ENCODE data around the gene ACE. TPM values are rescaled to one million over a fixed set of nuclear protein-coding genes. Genes with fewer than 3 reads are reported as not detected.
"Not testable (repeated sequence)": the region's sequence is repeated elsewhere in the genome, so short reads cannot be mapped to it uniquely, and the experiment has no call there.

ACE gene
- total and polyA plus RNA-seq, 12 donors: 2.0 to 25.8 (median 12.0) TPM

- WGBS, 2 donors: 37 to 50% methylated on average over 11 of the region's 11 CpGs
- Histone ChIP-seq H3K27me3 (no peaks in the 10 kb centered on the region), H3K9me3 (no peaks in the 10 kb centered on the region), H3K4me3 (no peak overlapping the region), H3K4me1 (peaks cover 13 to 72% (median 38%) of the 10 kb centered on the region in 9 donors), H3K36me3 (no peaks in the 10 kb centered on the region), H3K27ac (peak overlapping the region in 1 of 10 donors; percentile 9)
- ATAC-seq (peak in 4 of 8 donors; percentile 8 to 57 (median 28)), DNase-seq (peak in 1 of 2 donors; percentile 37)
- intact Hi-C loops (cut with DNase I): no loop called here
- TF ChIP-seq CTCF (IDR thresholded peaks at IDR 0.05): no peak
Measured at GRCh38 chr17:63450551-63450950, 26.3 kb upstream of the ACE start.

- DNase-seq: no peak
- no peaks in the 10 kb centered on the region for H3K36me3 ChIP-seq
- H3K27me3 ChIP-seq: no peaks in the 10 kb centered on the region
- peaks cover 10 to 68% (median 33%) of the 10 kb centered on the region in 9 donors for H3K4me1 ChIP-seq
- no peaks in the 10 kb centered on the region for H3K9me3 ChIP-seq
- no peak for TF ChIP-seq CTCF (IDR thresholded peaks at IDR 0.05)
- ATAC-seq: no peak
- no peak overlapping the region for H3K4me3 ChIP-seq
- intact Hi-C loops (cut with DNase I): no loop called here
- 90 to 91% methylated on average over 9 to 10 of the region's 11 CpGs for WGBS, 2 donors
- peak overlapping the region in 1 of 10 donors; percentile 4 for H3K27ac ChIP-seq
Measured at GRCh38 chr17:63451150-63451549, 25.7 kb upstream of the ACE start.

DNA sequence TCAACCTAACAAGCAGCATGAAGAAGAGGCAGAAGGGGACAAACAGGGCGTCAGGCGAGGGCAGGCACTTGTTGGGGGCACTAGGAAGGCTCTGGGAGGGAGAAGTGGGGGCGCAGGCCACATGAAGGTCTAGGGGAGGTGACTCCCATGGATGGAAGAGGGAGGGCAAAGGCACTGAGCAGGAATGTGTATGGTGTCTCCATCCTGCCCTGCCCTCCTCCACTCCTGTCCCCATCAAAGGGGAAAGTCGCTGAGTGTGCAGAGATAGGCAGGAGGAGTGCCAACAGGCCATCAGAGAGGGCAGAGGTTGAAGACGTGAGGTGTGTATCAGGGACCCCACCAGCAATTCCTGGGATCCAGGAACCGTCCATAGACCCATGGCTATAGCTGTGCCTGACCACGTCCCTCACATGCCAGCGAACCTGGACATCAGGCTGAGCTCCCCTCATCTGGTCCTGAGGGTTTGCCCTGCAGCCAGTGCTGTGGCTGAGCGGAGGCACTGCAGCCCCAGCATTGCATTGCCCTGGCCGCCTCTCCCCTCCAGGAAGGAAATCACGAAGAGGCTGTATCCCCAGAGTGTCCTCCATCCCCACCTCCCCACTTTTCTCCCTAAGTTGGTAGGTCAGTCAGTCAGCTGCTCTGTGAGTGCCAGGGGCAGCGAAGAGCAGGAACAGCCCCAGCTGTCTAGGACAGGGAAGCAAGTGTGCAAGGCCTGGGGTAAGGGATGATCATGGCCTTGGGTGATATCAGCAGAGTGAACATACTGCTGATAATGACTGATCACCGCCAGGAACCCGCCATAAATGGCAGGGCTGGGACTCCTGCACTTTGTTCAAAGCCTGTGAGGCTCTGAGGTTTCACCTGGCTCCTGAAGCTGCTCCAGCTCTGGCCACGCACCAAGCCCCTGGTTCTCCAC, 24.6 kb upstream of the ACE start:
- TF ChIP-seq CTCF (IDR thresholded peaks at IDR 0.05): no peak
- intact Hi-C loops (cut with DNase I): no loop called here
- H3K27ac ChIP-seq: no peak overlapping the region
- H3K4me1 ChIP-seq: peaks cover 10 to 59% (median 25%) of the 10 kb centered on the region in 9 donors
- no peaks in the 10 kb centered on the region for H3K27me3 ChIP-seq
- no peak overlapping the region for H3K4me3 ChIP-seq
- 78 to 79% methylated on average over 15 of the region's 15 CpGs for WGBS, 2 donors
- H3K36me3 ChIP-seq: no peaks in the 10 kb centered on the region
- ATAC-seq: no peak
- H3K9me3 ChIP-seq: no peaks in the 10 kb centered on the region
- DNase-seq: no peak

DNA sequence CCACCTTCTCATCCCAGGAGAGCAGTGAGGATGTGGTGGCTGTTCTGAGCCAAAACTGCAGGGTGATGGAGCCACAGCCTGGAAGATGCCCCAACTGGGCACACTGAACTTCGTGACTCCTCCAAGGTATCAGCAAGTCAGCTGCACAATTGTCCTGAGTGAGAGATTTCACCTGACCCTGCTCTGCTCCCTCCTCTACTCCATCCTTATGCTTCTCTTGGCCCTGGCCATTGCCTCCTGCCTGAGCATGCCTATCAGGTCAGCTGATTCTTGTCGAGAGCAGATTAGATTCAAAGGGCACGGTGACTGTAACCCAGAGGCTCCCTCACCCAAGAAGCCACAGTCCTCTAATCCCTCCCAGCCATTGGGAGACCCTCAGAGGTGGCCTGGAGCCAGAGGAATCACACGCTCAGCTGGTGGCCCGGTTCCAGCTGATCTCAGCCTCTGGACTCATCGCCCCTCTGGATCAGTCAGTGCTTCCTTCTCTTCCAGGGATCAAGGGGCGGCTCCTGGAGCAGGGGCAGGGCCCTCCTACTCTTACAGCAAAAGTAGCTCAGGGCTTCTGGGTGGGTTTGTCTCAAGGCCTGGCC, 23.8 kb upstream of the ACE start:
- intact Hi-C loops (cut with DNase I): no loop called here
- 35 to 36% methylated on average over 7 of the region's 7 CpGs for WGBS, 2 donors
- Histone ChIP-seq H3K27ac (no peak overlapping the region), H3K4me1 (peaks cover 7 to 51% (median 19%) of the 10 kb centered on the region in 9 donors), H3K4me3 (no peak overlapping the region), H3K9me3 (no peaks in the 10 kb centered on the region), H3K36me3 (no peaks in the 10 kb centered on the region), H3K27me3 (no peaks in the 10 kb centered on the region)
- no peak for TF ChIP-seq CTCF (IDR thresholded peaks at IDR 0.05)
- DNase-seq (no peak), ATAC-seq (no peak)

DNA sequence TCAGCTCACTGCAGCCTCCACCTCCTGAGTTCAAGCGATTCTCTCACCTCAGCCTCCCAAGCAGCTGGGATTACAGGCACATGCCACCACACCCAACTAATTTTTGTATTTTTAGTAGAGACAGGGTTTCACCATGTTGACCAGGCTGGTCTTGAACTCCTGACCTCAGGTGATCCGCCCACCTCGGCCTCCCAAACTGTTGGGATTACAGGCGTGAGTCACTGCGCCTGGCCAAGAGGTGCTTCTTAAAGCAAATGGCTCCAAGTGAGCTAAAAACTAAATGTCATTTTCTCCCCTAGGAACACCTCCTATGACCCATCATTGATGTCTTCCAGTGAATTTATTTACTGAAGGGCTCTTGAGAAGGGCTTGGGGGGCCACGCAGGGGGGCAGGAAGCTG, 22.5 kb upstream of the ACE start:
- ATAC-seq; DNase-seq; H3K36me3 ChIP-seq; H3K4me3 ChIP-seq; H3K27me3 ChIP-seq; H3K27ac ChIP-seq; intact Hi-C loops (cut with DNase I); H3K9me3 ChIP-seq: not testable (repeated sequence)
- 75 to 95% methylated on average over 6 of the region's 6 CpGs for WGBS, 2 donors
- H3K4me1 ChIP-seq: peaks cover 3 to 38% (median 16%) of the 10 kb centered on the region in 9 donors
